HG03521 (cell line): ENCODE data around the gene POR.
"Not testable (repeated sequence)": the region's sequence is repeated elsewhere in the genome, so short reads cannot be mapped to it uniquely, and the experiment has no call there.

Experiments used
- ATAC-seq: cut with Tn5 transposase; IDR thresholded peaks from one replicate; pipeline ENCODE4 v1.9.1; 2021; ENCODE audit warnings: mild to moderate bottlenecking, moderate library complexity; ENCODE audit not compliant: unreplicated experiment

The POR gene

GRCh38 chr7:75884476-75884875 lies 30.5 kb upstream of the POR start:
- no peak for ATAC-seq

- no peak for ATAC-seq
Measured at GRCh38 chr7:75885036-75885435, 29.9 kb upstream of the POR start.

GRCh38 chr7:75887669-75888369 lies 27.1 kb upstream of the POR start:
- no peak for ATAC-seq

GRCh38 chr7:75888464-75889222 lies 26.3 kb upstream of the POR start:
- no peak for ATAC-seq

- ATAC-seq = no peak
Measured at GRCh38 chr7:75889223-75889825, 25.6 kb upstream of the POR start.

- ATAC-seq = no peak
Measured at GRCh38 chr7:75889826-75890225, 25.1 kb upstream of the POR start.

- ATAC-seq = not testable (repeated sequence)
Measured at GRCh38 chr7:75891237-75891636, 23.7 kb upstream of the POR start.

GRCh38 chr7:75891815-75892411 lies 23.0 kb upstream of the POR start:
- ATAC-seq = no peak

GRCh38 chr7:75892634-75893272 lies 22.2 kb upstream of the POR start:
- no peak for ATAC-seq

GRCh38 chr7:75896803-75897327 lies 18.1 kb upstream of the POR start:
- ATAC-seq = no peak

- ATAC-seq = no peak
Measured at GRCh38 chr7:75900617-75901315, 14.2 kb upstream of the POR start.

- no peak for ATAC-seq
Measured at GRCh38 chr7:75905785-75906604, 9.0 kb upstream of the POR start.

- ATAC-seq = no peak
Measured at GRCh38 chr7:75906991-75907667, 7.8 kb upstream of the POR start.

- not testable (repeated sequence) for ATAC-seq
Measured at GRCh38 chr7:75907668-75908039, 7.3 kb upstream of the POR start.

- no peak for ATAC-seq
Measured at GRCh38 chr7:75909521-75910132, 5.3 kb upstream of the POR start.

- ATAC-seq = not testable (repeated sequence)
Measured at GRCh38 chr7:75911186-75911585, 3.8 kb upstream of the POR start.

GRCh38 chr7:75913437-75913836 lies 1.5 kb upstream of the POR start:
- ATAC-seq = no peak

- no peak for ATAC-seq
Measured at GRCh38 chr7:75914169-75914654, 743 bp upstream of the POR start.
